Measurements from ENCODE around the gene RAB14.

DNA sequence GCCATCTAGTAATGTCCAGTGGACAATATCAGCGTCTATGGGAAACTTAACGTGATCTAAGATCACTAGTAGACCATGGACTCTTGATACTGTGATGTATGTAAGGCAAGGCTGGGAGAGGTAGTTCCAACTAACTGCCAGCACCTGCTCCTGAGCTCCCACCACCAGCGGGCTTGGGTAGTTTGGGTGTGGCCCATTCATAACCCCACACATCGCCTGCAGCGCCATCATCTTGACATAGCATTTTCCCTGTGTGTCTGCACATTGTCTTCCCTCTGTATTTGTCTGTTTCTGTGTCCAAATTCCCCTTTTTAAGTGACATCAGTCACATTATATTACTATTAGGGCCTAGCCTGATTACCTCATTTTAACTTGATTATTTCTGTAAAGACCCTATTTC, 38.2 kb upstream of the RAB14 start:
- TF ChIP-seq, protein P1, sequence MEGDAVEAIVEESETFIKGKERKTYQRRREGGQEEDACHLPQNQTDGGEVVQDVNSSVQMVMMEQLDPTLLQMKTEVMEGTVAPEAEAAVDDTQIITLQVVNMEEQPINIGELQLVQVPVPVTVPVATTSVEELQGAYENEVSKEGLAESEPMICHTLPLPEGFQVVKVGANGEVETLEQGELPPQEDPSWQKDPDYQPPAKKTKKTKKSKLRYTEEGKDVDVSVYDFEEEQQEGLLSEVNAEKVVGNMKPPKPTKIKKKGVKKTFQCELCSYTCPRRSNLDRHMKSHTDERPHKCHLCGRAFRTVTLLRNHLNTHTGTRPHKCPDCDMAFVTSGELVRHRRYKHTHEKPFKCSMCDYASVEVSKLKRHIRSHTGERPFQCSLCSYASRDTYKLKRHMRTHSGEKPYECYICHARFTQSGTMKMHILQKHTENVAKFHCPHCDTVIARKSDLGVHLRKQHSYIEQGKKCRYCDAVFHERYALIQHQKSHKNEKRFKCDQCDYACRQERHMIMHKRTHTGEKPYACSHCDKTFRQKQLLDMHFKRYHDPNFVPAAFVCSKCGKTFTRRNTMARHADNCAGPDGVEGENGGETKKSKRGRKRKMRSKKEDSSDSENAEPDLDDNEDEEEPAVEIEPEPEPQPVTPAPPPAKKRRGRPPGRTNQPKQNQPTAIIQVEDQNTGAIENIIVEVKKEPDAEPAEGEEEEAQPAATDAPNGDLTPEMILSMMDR (IDR thresholded peaks at IDR 0.05 in 2 of 3, conservative IDR thresholded peaks at IDR 0.05 in 1 of 3; ENCODE audit: borderline replicate concordance in 1 of 3, insufficient read depth in 1 of 3, low read depth in 2 of 3, low read length in 2 of 3): no peak
- TF ChIP-seq, protein P2, sequence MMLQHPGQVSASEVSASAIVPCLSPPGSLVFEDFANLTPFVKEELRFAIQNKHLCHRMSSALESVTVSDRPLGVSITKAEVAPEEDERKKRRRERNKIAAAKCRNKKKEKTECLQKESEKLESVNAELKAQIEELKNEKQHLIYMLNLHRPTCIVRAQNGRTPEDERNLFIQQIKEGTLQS (IDR thresholded peaks at IDR 0.05): no peak
- no peak for TF ChIP-seq POLR2AphosphoS5 (IDR thresholded peaks at IDR 0.05; ENCODE audit: low read depth, low read length)

Measured in HCT116 (cell line).